ENCODE data around the gene PDXK. TPM values are rescaled to one million over a fixed set of nuclear protein-coding genes. Genes with fewer than 3 reads are reported as not detected.
A peak's percentile ranks its signal among the peaks of the same experiment; 100 is the strongest.

PDXK gene
- total and polyA plus RNA-seq, 9 of the 15 experiments (the other 6 are each of a cell fraction or from before 2014, with no cell fraction given) = 5.6 to 162 (median 76.5) TPM

DNA sequence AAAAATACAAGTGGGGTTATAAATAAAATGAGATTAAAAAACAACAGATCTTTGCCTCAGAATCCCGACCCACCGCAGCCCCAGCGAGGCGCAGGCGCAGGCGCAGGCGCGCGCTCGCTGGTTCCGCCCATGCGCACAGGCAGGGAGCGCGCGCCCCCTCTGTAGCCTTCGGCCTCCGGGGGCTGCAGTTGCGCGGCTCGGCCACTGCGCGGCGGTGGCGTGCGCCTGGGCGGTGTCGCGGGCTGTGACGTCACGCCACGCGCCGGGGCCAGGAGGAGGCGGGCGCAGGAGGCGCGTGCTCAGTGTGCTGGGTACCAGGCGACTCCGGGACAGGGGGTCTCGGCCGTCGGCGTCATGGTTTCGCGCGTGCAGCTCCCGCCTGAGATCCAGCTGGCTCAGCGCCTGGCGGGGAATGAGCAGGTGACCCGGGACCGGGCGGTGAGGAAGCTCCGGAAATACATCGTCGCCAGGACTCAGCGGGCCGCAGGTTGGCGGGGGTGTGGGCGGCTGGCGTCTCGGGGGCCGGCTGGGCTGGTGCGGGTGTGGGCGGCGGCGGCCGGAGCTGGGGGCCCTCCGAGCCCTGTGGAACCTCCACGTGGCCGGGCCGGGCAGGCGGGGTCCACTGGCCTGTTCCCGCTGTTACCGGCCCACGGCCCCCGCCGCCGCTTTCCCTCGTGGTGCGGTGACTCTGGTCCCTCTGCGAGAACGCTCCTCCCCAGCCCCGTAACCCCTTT lies 70.5 kb downstream of the PDXK start, which contains the start of gene RRP1 (continued):
- TF ChIP-seq ZNF717 (CRISPR knock-in tag; IDR thresholded peaks at IDR 0.05) (no peak), SIRT6 (IDR thresholded peaks at IDR 0.05; ENCODE audit: low read depth, low read length) (no peak), ETS2 (tag; IDR thresholded peaks at IDR 0.05; ENCODE audit: borderline replicate concordance, poor library complexity, severe bottlenecking) (no peak), HNRNPLL (IDR thresholded peaks at IDR 0.05; ENCODE audit: low read depth, low read length, poor library complexity, severe bottlenecking) (peak; percentile 68), ZKSCAN3 (CRISPR knock-in tag; IDR thresholded peaks at IDR 0.05) (no peak), TEAD2 (tag; IDR thresholded peaks at IDR 0.05) (no peak), ZC3H11A (IDR thresholded peaks at IDR 0.05; ENCODE audit: low read depth, low read length) (no peak), UBTF (IDR thresholded peaks at IDR 0.05; ENCODE audit: borderline replicate concordance in 1 of 2, low read depth in 2 of 2, low read length in 2 of 2) (no peak), SMARCA4 (IDR thresholded peaks at IDR 0.05) (no peak), MEF2D (tag; conservative IDR thresholded peaks at IDR 0.05; ENCODE audit: low read depth) (no peak), TCF3 (CRISPR knock-in tag; IDR thresholded peaks at IDR 0.05) (peak; percentile 61), MAZ (CRISPR knock-in tag; conservative IDR thresholded peaks at IDR 0.05 in 1 of 2, IDR thresholded peaks at IDR 0.05 in 1 of 2) (peak; percentile 80 to 98), MEF2A (IDR thresholded peaks at IDR 0.05; ENCODE audit: control insufficient read depth, low read depth, low read length) (no peak), ZZZ3 (IDR thresholded peaks at IDR 0.05) (no peak), HMBOX1 (IDR thresholded peaks at IDR 0.05) (no peak), FOSL1 (tag; conservative IDR thresholded peaks at IDR 0.05) (peak; percentile 54), TAF7 (tag; IDR thresholded peaks at IDR 0.05) (no peak)
- TF ChIP-seq, protein P1, sequence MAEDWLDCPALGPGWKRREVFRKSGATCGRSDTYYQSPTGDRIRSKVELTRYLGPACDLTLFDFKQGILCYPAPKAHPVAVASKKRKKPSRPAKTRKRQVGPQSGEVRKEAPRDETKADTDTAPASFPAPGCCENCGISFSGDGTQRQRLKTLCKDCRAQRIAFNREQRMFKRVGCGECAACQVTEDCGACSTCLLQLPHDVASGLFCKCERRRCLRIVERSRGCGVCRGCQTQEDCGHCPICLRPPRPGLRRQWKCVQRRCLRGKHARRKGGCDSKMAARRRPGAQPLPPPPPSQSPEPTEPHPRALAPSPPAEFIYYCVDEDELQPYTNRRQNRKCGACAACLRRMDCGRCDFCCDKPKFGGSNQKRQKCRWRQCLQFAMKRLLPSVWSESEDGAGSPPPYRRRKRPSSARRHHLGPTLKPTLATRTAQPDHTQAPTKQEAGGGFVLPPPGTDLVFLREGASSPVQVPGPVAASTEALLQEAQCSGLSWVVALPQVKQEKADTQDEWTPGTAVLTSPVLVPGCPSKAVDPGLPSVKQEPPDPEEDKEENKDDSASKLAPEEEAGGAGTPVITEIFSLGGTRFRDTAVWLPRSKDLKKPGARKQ (CRISPR knock-in tag; IDR thresholded peaks at IDR 0.05) = no peak
- TF ChIP-seq, protein P2, sequence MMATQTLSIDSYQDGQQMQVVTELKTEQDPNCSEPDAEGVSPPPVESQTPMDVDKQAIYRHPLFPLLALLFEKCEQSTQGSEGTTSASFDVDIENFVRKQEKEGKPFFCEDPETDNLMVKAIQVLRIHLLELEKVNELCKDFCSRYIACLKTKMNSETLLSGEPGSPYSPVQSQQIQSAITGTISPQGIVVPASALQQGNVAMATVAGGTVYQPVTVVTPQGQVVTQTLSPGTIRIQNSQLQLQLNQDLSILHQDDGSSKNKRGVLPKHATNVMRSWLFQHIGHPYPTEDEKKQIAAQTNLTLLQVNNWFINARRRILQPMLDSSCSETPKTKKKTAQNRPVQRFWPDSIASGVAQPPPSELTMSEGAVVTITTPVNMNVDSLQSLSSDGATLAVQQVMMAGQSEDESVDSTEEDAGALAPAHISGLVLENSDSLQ (IDR thresholded peaks at IDR 0.05) = no peak
- TF ChIP-seq, protein P3, sequence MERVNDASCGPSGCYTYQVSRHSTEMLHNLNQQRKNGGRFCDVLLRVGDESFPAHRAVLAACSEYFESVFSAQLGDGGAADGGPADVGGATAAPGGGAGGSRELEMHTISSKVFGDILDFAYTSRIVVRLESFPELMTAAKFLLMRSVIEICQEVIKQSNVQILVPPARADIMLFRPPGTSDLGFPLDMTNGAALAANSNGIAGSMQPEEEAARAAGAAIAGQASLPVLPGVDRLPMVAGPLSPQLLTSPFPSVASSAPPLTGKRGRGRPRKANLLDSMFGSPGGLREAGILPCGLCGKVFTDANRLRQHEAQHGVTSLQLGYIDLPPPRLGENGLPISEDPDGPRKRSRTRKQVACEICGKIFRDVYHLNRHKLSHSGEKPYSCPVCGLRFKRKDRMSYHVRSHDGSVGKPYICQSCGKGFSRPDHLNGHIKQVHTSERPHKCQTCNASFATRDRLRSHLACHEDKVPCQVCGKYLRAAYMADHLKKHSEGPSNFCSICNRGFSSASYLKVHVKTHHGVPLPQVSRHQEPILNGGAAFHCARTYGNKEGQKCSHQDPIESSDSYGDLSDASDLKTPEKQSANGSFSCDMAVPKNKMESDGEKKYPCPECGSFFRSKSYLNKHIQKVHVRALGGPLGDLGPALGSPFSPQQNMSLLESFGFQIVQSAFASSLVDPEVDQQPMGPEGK (CRISPR knock-in tag; IDR thresholded peaks at IDR 0.05; ENCODE audit: borderline replicate concordance) = no peak

Measured in K562 (cell line).